ENCODE measurements around the gene NTN1. TPM values are rescaled to one million over a fixed set of nuclear protein-coding genes. Genes with fewer than 3 reads are reported as not detected.

The NTN1 gene
- total and polyA plus RNA-seq, 3 donors from 2014 or later = 4.8 to 8.8 (median 7.6) TPM

DNA sequence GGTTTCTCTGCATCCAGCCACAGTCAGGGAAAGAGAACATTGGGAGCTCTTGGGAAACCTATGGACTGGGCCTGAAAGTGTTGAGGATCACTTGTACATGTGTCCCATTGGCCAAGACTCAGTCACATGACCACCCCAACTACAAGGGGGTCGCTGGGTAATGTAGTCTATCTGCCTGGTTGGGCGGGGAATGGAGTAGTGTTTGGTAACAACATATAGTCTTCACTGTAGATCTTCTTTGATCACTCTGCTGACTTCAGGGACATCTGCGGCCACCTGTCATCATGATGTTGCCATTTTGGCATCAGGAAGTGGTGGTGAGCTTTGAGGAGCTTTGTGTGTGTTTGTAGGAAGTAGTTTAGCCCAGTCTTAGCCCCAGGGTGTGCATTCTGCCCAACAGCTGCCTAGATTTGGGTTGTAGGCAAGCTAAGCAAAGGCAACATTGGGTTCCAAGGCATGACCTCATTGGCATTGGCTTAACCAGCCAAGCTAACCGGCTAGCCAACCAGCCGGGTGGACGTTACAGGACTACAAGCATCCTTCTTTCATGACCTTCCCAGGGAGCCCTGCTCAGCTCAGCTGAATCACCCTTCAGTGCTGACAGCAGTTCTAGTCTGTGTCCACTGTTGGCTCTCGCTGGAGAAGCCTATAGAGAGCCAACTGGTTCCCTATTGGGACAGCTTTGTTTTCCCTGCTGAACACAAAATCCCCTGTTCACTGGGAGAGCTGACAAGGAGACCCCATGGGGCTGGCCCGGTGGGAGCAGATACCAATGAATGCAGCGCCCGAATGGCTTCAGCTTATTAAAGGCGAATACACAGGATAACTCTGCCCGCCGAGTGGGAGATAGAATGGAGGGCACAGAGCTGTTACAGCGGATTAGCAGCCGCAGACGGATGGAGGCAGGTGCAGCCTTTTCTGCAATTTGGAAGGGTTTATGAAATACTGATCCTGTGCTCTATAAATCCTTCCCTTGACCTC is 178.6 kb downstream of the NTN1 start:
- WGBS, 2 donors = 88 to 92% methylated on average over 11 to 16 of the region's 16 CpGs
- Histone ChIP-seq H3K27me3 (no peaks in the 10 kb centered on the region), H3K36me3 (ENCODE audit: low read depth, missing control alignments) (no peaks in the 10 kb centered on the region), H3K4me3 (no peak overlapping the region), H3K27ac (no peak overlapping the region), H3K4me1 (no peaks in the 10 kb centered on the region), H3K9me3 (no peaks in the 10 kb centered on the region)
- intact Hi-C loops (cut with DNase I; ENCODE audit: low total_unique reads) = no loop called here
- TF ChIP-seq POLR2A (IDR thresholded peaks at IDR 0.05) = no peak
- TF ChIP-seq, protein P1, sequence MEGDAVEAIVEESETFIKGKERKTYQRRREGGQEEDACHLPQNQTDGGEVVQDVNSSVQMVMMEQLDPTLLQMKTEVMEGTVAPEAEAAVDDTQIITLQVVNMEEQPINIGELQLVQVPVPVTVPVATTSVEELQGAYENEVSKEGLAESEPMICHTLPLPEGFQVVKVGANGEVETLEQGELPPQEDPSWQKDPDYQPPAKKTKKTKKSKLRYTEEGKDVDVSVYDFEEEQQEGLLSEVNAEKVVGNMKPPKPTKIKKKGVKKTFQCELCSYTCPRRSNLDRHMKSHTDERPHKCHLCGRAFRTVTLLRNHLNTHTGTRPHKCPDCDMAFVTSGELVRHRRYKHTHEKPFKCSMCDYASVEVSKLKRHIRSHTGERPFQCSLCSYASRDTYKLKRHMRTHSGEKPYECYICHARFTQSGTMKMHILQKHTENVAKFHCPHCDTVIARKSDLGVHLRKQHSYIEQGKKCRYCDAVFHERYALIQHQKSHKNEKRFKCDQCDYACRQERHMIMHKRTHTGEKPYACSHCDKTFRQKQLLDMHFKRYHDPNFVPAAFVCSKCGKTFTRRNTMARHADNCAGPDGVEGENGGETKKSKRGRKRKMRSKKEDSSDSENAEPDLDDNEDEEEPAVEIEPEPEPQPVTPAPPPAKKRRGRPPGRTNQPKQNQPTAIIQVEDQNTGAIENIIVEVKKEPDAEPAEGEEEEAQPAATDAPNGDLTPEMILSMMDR (IDR thresholded peaks at IDR 0.05) = no peak
- no peak for DNase-seq

DNA sequence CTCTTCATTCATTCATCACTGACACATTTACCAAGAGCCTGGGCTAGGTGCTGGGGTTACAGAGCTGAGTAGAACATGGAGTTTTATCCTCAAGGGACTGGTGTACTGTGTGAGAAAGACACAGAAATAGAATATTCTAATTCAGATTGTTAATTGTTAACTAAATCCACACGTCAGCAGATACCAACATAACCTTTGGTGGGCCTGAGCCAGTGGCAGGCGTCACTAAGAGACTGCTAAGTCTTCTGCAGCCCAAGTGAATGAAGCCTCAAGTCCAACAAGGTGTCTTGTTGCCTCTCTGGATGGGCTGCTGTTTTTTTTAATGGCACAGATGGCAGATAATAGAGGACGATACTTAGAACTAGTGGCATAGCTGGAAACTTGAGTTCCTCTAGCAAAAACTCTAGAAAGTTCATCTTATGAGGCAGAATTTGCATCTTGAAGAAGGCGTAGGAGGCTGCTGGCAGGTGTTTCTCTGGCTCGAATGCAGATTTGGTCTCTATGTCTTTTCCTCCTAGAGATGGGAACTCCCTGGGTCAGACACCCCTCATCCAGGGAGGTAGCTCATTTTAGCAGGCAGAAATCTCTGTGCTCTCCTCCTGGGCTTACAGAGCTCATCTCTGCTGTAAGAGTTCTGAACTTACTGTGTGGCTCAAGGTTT is 179.5 kb downstream of the NTN1 start:
- no peaks in the 10 kb centered on the region for H3K4me1 ChIP-seq
- H3K27ac ChIP-seq = no peak overlapping the region
- DNase-seq = no peak
- TF ChIP-seq, protein P1 (IDR thresholded peaks at IDR 0.05) = no peak
- no peak for TF ChIP-seq POLR2A (IDR thresholded peaks at IDR 0.05)
- no peaks in the 10 kb centered on the region for H3K9me3 ChIP-seq
- H3K36me3 ChIP-seq (ENCODE audit: low read depth, missing control alignments) = no peaks in the 10 kb centered on the region
- intact Hi-C loops (cut with DNase I; ENCODE audit: low total_unique reads) = no loop called here
- H3K4me3 ChIP-seq = no peak overlapping the region
- H3K27me3 ChIP-seq = no peaks in the 10 kb centered on the region
- WGBS, 2 donors = 88 to 92% methylated on average over 5 of the region's 5 CpGs

DNA sequence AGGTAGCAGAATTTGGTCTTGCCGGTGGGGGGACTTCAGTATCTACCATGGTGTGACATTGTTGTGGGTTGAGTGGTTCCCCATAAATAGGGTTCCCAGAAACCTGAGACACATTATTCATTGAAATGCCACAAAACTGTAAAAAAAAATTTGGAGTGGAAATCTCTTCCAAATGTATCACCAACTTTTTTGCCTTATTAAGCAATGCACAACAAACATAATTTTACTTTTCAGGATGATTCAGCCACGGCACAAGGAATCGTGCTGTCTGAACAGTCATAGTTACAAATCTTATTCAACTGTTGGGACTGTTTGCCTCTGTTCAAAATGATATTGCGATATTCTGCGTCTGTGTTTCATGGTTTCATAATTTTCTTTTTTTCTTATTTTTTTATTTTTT is 181.2 kb downstream of the NTN1 start:
- Histone ChIP-seq H3K27ac (no peak overlapping the region), H3K9me3 (no peaks in the 10 kb centered on the region), H3K4me1 (peaks cover 7% of the 10 kb centered on the region), H3K4me3 (no peak overlapping the region), H3K36me3 (ENCODE audit: low read depth, missing control alignments) (no peaks in the 10 kb centered on the region), H3K27me3 (no peaks in the 10 kb centered on the region)
- intact Hi-C loops (cut with DNase I; ENCODE audit: low total_unique reads) = no loop called here
- WGBS, 2 donors = 90 to 91% methylated on average over 5 of the region's 5 CpGs
- TF ChIP-seq, protein P1 (IDR thresholded peaks at IDR 0.05) = no peak
- no peak for TF ChIP-seq POLR2A (IDR thresholded peaks at IDR 0.05)
- no peak for DNase-seq

DNA sequence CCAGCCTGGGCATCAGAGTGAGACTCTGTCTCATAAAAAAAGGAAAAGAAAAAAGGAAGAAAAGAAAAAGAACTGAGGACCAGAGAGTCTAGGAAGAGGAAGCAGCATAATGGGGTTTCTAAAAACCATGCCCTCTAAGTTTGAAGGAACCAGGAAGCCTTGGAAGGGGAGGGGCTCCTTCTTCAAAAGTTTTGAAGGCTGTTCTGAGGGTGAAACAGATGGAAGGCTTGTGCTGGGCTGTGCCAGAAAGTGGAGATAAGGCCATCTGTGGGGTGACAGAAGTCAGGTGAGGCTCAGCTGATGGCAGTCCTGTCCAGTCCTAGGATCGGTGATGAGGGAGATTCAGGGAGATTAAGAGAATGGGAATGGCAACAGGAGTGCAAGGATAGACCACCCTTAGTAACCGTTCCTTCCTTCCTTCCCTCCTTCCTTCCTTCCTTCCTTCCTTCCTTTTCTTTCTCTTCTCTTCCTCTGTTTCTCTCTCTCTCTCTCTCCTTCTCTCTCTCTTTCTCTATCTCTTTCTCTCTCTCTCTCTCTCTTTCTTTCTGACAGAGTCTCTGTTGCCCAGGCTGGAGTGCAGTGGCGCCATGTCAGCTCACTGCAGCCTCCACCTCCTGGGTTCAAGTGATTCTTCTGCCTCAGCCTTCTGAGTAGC is 182.6 kb downstream of the NTN1 start:
- Histone ChIP-seq H3K4me1 (peaks cover 7% of the 10 kb centered on the region), H3K4me3 (no peak overlapping the region), H3K9me3 (no peaks in the 10 kb centered on the region), H3K27ac (no peak overlapping the region), H3K27me3 (no peaks in the 10 kb centered on the region), H3K36me3 (ENCODE audit: low read depth, missing control alignments) (no peaks in the 10 kb centered on the region)
- intact Hi-C loops (cut with DNase I; ENCODE audit: low total_unique reads) = no loop called here
- WGBS, 2 donors = 65 to 74% methylated on average over 3 of the region's 3 CpGs
- no peak for TF ChIP-seq POLR2A (IDR thresholded peaks at IDR 0.05)
- TF ChIP-seq, protein P1 (IDR thresholded peaks at IDR 0.05) = no peak
- no peak for DNase-seq

Data from testis (tissue), 3 donors.